ENCODE measurements around the gene TAF11L11. TPM values are rescaled to one million over a fixed set of nuclear protein-coding genes. Genes with fewer than 3 reads are reported as not detected.
"Not testable (repeated sequence)": the region's sequence is repeated elsewhere in the genome, so short reads cannot be mapped to it uniquely, and the experiment has no call there.

TAF11L11 gene
- total RNA-seq, result not detected

DNA sequence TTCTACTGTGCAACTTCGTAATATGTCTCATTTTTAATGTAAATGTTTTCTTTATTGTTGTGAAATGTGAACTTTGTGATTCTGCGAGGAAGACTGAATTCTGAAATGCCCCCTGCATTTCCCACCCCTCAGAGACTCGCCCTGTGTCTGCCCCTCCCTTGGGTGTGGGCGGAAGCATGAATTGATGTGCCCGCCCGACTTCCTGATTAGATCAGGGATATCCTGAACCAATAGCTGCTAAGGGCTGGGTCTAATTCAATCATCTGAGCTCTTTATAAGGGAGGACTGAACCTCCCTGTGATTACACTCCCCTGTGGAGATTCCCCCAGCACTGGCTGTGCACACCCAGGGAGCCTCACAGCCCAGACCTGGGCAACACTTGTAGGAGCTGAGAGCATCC, at the start of gene TAF11L11:
Gene TAF11L11, plus strand, starts transcription at position 304 of the 400 bp plus-strand sequence.
- TF ChIP-seq, protein P1, sequence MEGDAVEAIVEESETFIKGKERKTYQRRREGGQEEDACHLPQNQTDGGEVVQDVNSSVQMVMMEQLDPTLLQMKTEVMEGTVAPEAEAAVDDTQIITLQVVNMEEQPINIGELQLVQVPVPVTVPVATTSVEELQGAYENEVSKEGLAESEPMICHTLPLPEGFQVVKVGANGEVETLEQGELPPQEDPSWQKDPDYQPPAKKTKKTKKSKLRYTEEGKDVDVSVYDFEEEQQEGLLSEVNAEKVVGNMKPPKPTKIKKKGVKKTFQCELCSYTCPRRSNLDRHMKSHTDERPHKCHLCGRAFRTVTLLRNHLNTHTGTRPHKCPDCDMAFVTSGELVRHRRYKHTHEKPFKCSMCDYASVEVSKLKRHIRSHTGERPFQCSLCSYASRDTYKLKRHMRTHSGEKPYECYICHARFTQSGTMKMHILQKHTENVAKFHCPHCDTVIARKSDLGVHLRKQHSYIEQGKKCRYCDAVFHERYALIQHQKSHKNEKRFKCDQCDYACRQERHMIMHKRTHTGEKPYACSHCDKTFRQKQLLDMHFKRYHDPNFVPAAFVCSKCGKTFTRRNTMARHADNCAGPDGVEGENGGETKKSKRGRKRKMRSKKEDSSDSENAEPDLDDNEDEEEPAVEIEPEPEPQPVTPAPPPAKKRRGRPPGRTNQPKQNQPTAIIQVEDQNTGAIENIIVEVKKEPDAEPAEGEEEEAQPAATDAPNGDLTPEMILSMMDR (IDR thresholded peaks at IDR 0.05; ENCODE audit: low read depth), result not testable (repeated sequence)

DNA sequence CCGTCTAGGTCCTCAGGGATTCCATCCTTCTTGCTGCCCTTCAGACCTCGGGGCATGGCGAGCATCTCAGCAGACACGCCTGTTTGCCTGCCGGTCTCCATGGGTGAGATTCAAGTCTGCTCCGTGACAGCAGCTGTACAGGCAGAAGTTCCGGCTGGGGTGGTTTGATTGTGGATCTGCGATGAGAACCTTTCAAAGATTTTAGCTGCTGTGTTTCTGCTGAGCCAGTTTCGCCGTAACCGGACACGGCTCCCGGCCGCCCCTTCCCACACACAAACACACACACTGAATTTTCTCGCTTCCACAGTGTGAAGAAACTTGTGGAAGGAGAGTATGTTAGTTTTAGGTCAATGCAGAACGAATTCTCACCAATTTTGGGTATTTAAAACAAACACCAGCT, 18.3 kb upstream of the TAF11L11 start, which contains the start of gene TAF11L7:
Gene TAF11L7, minus strand, starts transcription at position 101 of the 400 bp plus-strand sequence.
- TF ChIP-seq, protein P1 (IDR thresholded peaks at IDR 0.05; ENCODE audit: low read depth), result not testable (repeated sequence)

DNA sequence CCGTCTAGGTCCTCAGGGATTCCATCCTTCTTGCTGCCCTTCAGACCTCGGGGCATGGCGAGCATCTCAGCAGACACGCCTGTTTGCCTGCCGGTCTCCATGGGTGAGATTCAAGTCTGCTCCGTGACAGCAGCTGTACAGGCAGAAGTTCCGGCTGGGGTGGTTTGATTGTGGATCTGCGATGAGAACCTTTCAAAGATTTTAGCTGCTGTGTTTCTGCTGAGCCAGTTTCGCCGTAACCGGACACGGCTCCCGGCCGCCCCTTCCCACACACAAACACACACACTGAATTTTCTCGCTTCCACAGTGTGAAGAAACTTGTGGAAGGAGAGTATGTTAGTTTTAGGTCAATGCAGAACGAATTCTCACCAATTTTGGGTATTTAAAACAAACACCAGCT, 13.1 kb upstream of the TAF11L11 start, which contains the start of gene TAF11L8:
Gene TAF11L8, minus strand, starts transcription at position 101 of the 400 bp plus-strand sequence.
- TF ChIP-seq, protein P1 (IDR thresholded peaks at IDR 0.05; ENCODE audit: low read depth), result not testable (repeated sequence)

DNA sequence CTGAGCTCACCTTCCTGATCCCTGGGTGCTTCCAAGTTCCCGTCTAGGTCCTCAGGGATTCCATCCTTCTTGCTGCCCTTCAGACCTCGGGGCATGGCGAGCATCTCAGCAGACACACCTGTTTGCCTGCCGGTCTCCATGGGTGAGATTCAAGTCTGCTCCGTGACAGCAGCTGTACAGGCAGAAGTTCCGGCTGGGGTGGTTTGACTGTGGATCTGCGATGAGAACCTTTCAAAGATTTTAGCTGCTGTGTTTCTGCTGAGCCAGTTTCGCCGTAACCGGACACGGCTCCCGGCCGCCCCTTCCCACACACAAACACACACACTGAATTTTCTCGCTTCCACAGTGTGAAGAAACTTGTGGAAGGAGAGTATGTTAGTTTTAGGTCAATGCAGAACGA, 9.7 kb upstream of the TAF11L11 start, which contains the start of gene TAF11L9:
Gene TAF11L9, minus strand, starts transcription at position 140 of the 400 bp plus-strand sequence.
- TF ChIP-seq, protein P1 (IDR thresholded peaks at IDR 0.05; ENCODE audit: low read depth), result not testable (repeated sequence)

DNA sequence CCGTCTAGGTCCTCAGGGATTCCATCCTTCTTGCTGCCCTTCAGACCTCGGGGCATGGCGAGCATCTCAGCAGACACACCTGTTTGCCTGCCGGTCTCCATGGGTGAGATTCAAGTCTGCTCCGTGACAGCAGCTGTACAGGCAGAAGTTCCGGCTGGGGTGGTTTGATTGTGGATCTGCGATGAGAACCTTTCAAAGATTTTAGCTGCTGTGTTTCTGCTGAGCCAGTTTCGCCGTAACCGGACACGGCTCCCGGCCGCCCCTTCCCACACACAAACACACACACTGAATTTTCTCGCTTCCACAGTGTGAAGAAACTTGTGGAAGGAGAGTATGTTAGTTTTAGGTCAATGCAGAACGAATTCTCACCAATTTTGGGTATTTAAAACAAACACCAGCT, 6.3 kb upstream of the TAF11L11 start, which contains the start of gene TAF11L10:
Gene TAF11L10, minus strand, starts transcription at position 101 of the 400 bp plus-strand sequence.
- TF ChIP-seq, protein P1 (IDR thresholded peaks at IDR 0.05; ENCODE audit: low read depth), result not testable (repeated sequence)

DNA sequence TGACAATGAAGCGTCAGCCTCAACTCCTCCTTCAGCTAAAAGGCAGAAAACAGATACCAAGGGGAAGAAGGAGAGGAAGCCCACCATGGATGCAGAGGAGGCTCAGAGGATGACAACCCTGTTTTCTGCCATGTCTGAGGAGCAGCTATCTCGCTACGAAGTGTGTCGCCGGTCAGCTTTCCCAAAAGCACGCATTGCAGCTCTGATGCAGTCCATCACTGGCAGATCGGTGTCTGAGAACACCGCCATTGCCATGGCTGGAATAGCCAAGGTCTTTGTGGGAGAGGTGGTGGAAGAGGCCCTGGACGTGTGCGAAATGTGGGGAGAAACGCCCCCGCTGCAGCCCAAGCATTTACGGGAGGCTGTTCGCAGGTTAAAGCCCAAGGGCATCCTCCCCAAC, 968 bp downstream of the TAF11L11 start:
- TF ChIP-seq, protein P1 (IDR thresholded peaks at IDR 0.05; ENCODE audit: low read depth), result no peak

DNA sequence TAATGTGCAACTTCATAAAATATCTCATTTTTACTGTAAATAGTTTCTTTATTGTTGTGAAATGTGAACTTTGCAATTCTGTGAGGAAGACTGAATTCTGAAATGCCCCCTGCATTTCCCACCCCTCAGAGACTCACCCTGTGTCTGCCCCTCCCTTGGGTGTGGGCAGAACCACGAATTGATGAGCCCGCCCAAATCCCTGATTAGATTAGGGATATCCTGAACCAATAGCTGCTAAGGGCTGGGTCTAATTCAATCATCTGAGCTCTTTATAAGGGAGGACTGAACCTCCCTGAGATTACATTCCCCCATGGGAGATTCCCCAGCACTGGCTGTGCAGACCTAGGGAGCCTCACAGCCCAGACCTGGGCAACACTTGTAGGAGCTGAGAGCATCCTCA, 6.1 kb downstream of the TAF11L11 start, which contains the start of gene TAF11L12:
Gene TAF11L12, plus strand, starts transcription at position 301 of the 400 bp plus-strand sequence.
- TF ChIP-seq, protein P1 (IDR thresholded peaks at IDR 0.05; ENCODE audit: low read depth), result not testable (repeated sequence)

All from subcutaneous adipose tissue (tissue), 4 donors.